ENCODE results near the gene AGPAT1. TPM values are rescaled to one million over a fixed set of nuclear protein-coding genes. Genes with fewer than 3 reads are reported as not detected.

AGPAT1 gene
- total RNA-seq, 1 experiment from 2014 or later: 108 TPM

DNA sequence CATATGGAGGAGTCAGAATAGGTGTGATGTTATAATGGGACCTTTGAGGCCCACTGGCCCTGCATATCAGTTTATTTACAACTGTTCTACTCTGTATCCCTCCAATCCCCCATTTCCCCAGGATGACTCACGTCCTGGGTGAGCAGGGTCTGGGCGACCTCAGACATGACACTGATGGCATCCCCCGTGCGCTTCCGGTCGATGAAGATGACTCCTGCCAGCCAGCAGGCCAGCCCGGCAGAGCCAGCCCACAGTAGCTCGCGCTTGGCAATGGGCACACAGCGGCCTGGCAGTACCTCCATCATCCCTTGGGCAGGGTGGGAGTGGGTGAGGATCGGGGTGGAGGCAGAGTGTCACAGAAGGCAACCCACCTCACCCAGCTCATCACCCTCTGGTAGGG is 5.6 kb downstream of the AGPAT1 start:
- Histone ChIP-seq H3K4me1 (ENCODE audit: insufficient read depth, low read length, poor library complexity, severe bottlenecking) (peaks cover 6% of the 10 kb centered on the region), H3K4me3 (ENCODE audit: low read depth, low read length, poor library complexity, severe bottlenecking) (no peak overlapping the region), H3K9me3 (ENCODE audit: low read depth, low read length, poor library complexity, severe bottlenecking) (no peaks in the 10 kb centered on the region), H3K27ac (ENCODE audit: low read depth, low read length, poor library complexity, severe bottlenecking) (no peak overlapping the region), H3K27me3 (replicated peaks; ENCODE audit: insufficient read depth, low read depth, low read length, poor library complexity) (no peaks in the 10 kb centered on the region), H3K36me3 (ENCODE audit: insufficient read depth, low read length, poor library complexity, severe bottlenecking) (peaks cover 47% of the 10 kb centered on the region)
- DNase-seq (ENCODE audit: low spot score): no peak
- no TSS peak for BruUV-seq (replicated peaks)
- POLR2A ChIA-PET (ENCODE audit: low non-redundant PET): interaction anchor here (0.6 kb wide), 1 partner anchor 47 kb away, joined by 3 read pairs; no protein-coding TSS in a partner anchor
- CTCF ChIA-PET: no interaction called here
- no peak for TF ChIP-seq CTCF (conservative IDR thresholded peaks at IDR 0.05; ENCODE audit: low read depth, low read length)
- intact Hi-C loops (cut with micrococcal nuclease; ENCODE audit: unreplicated experiment): no loop called here

DNA sequence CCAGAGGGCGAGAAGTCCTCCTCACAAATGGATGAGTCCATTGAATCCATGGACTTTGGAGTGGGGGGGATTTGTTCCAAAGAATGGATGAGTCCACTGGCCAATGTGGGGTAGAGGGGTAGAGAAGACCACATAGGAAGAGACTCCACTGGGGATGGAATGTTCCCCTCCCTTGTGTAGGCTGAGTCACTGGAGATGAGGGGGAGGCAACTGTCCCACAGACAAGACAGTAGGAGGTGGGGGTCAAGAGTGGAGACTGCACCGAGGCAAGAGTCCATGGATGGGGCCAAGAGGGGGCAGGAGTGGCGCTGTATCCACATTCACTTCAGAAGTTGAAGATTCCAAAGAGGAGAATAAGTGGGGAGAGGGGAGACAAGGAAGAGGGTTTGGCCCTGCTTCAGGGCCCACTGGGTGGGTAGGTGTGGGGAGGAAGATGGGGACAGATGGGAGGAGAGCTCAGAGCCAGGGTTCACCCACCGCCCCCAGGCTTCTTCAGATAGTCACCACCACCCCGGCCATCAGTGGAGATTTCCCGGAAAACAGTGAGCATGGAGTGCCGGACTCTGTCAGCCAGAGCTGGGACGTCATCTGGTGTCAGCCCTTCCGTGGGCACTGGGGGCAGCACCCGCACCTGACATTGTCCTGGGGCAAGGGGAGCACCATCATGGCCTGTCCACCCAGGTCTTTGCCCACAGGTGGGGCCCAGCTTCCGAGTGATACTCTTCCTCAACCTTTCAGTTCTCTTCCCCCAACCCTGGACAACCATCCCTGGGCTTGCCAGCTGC is 6.9 kb downstream of the AGPAT1 start:
- Histone ChIP-seq H3K4me1 (ENCODE audit: insufficient read depth, low read length, poor library complexity, severe bottlenecking) (peaks cover 7% of the 10 kb centered on the region), H3K4me3 (ENCODE audit: low read depth, low read length, poor library complexity, severe bottlenecking) (no peak overlapping the region), H3K27me3 (replicated peaks; ENCODE audit: insufficient read depth, low read depth, low read length, poor library complexity) (no peaks in the 10 kb centered on the region), H3K9me3 (ENCODE audit: low read depth, low read length, poor library complexity, severe bottlenecking) (no peaks in the 10 kb centered on the region), H3K27ac (ENCODE audit: low read depth, low read length, poor library complexity, severe bottlenecking) (no peak overlapping the region), H3K36me3 (ENCODE audit: insufficient read depth, low read length, poor library complexity, severe bottlenecking) (peaks cover 47% of the 10 kb centered on the region)
- ChIA-PET POLR2A (ENCODE audit: low non-redundant PET) (no interaction called here), CTCF (no interaction called here)
- TF ChIP-seq CTCF (conservative IDR thresholded peaks at IDR 0.05; ENCODE audit: low read depth, low read length) (0 out of 2 replicates have a peak, but pooled peaks have one; percentile 9), EZH2 (IDR thresholded peaks at IDR 0.05; ENCODE audit: borderline replicate concordance, low read depth, low read length, poor library complexity, severe bottlenecking) (no peak)
- no TSS peak for BruUV-seq (replicated peaks)
- intact Hi-C loops (cut with micrococcal nuclease; ENCODE audit: unreplicated experiment): no loop called here
- DNase-seq (ENCODE audit: low spot score): no peak

GRCh38 chr6:32168350-32168749 is 7.5 kb downstream of the AGPAT1 start:
- TSS peak; percentile 77 for BruUV-seq (replicated peaks)
- intact Hi-C loops (cut with micrococcal nuclease; ENCODE audit: unreplicated experiment): no loop called here
- Histone ChIP-seq H3K36me3 (ENCODE audit: insufficient read depth, low read length, poor library complexity, severe bottlenecking) (peaks cover 47% of the 10 kb centered on the region), H3K27ac (ENCODE audit: low read depth, low read length, poor library complexity, severe bottlenecking) (peak overlapping the region; percentile 16), H3K4me3 (ENCODE audit: low read depth, low read length, poor library complexity, severe bottlenecking) (no peak overlapping the region), H3K27me3 (replicated peaks; ENCODE audit: insufficient read depth, low read depth, low read length, poor library complexity) (no peaks in the 10 kb centered on the region), H3K4me1 (ENCODE audit: insufficient read depth, low read length, poor library complexity, severe bottlenecking) (peaks cover 14% of the 10 kb centered on the region), H3K9me3 (ENCODE audit: low read depth, low read length, poor library complexity, severe bottlenecking) (no peaks in the 10 kb centered on the region)
- CTCF ChIA-PET: no interaction called here
- no peak for DNase-seq (ENCODE audit: low spot score)
- POLR2A ChIA-PET (ENCODE audit: low non-redundant PET): no interaction called here
- TF ChIP-seq EZH2 (IDR thresholded peaks at IDR 0.05; ENCODE audit: borderline replicate concordance, low read depth, low read length, poor library complexity, severe bottlenecking) (no peak), CTCF (conservative IDR thresholded peaks at IDR 0.05; ENCODE audit: low read depth, low read length) (no peak)
